Measurements from ENCODE around the gene PRKG1.

DNA sequence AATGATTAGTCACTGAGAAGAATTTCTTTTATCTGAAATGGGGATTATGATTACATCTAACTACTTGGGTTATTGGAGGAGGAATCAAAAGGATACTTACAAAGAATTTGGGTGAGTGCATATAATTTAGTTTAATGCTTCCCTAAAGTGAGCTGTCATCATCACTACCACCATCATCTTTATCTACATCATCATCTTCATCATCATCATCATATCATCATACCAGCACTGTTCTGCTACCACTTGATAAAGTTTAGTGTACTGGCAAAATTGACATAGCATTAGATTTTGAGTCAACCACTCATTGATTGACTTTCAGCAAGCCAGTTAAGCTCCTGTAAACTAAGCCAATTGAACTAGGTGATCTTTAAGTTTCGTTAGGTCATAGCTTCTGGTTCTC, 994.2 kb downstream of the PRKG1 start:
- TF ChIP-seq EZH2 (IDR thresholded peaks at IDR 0.05; ENCODE audit: borderline replicate concordance, insufficient read depth, low read depth, low read length, poor library complexity, severe bottlenecking), result no peak
- no peak for TF ChIP-seq CTCF (IDR thresholded peaks at IDR 0.05)

Measured in B cell (primary cell).